ENCODE measurements around the gene INPP5A.

The INPP5A gene

GRCh38 chr10:132554991-132555647 lies 17.5 kb downstream of the INPP5A start:
- DNase-seq (ENCODE audit: low read depth), result no peak
- TF ChIP-seq CTCF (conservative IDR thresholded peaks at IDR 0.05; ENCODE audit: low read depth, low read length), result no peak
- no peak overlapping the region for H3K4me3 ChIP-seq (ENCODE audit: low read length)

GRCh38 chr10:132555648-132556575 lies 18.3 kb downstream of the INPP5A start:
- no peak for TF ChIP-seq CTCF (conservative IDR thresholded peaks at IDR 0.05; ENCODE audit: low read depth, low read length)
- no peak overlapping the region for H3K4me3 ChIP-seq (ENCODE audit: low read length)
- DNase-seq (ENCODE audit: low read depth), result no peak

- H3K4me3 ChIP-seq (ENCODE audit: low read length), result no peak overlapping the region
Observed at GRCh38 chr10:132556994-132557441, 19.4 kb downstream of the INPP5A start.

GRCh38 chr10:132557696-132558515 lies 20.3 kb downstream of the INPP5A start:
- no peak overlapping the region for H3K4me3 ChIP-seq (ENCODE audit: low read length)
- no peak for TF ChIP-seq CTCF (conservative IDR thresholded peaks at IDR 0.05; ENCODE audit: low read depth, low read length)
- no peak for DNase-seq (ENCODE audit: low read depth)

More at GRCh38 chr10:132556994-132557441, 19.4 kb downstream of the INPP5A start:
- no peak for DNase-seq (ENCODE audit: low read depth)
- TF ChIP-seq CTCF (conservative IDR thresholded peaks at IDR 0.05; ENCODE audit: low read depth, low read length), result no peak

GRCh38 chr10:132558516-132559413 lies 21.2 kb downstream of the INPP5A start:
- no peak for TF ChIP-seq CTCF (conservative IDR thresholded peaks at IDR 0.05; ENCODE audit: low read depth, low read length)
- no peak for DNase-seq (ENCODE audit: low read depth)
- H3K4me3 ChIP-seq (ENCODE audit: low read length), result no peak overlapping the region

- no peak overlapping the region for H3K4me3 ChIP-seq (ENCODE audit: low read length)
- DNase-seq (ENCODE audit: low read depth), result no peak
- no peak for TF ChIP-seq CTCF (conservative IDR thresholded peaks at IDR 0.05; ENCODE audit: low read depth, low read length)
Observed at GRCh38 chr10:132559538-132559937, 22.0 kb downstream of the INPP5A start.
